ENCODE results near the gene PREX1. TPM values are rescaled to one million over a fixed set of nuclear protein-coding genes. Genes with fewer than 3 reads are reported as not detected.

Gene PREX1
- polyA plus RNA-seq, 1 donor (not counting 4 experiments of a cell fraction or from before 2014, with no cell fraction given): 0.22 TPM

DNA sequence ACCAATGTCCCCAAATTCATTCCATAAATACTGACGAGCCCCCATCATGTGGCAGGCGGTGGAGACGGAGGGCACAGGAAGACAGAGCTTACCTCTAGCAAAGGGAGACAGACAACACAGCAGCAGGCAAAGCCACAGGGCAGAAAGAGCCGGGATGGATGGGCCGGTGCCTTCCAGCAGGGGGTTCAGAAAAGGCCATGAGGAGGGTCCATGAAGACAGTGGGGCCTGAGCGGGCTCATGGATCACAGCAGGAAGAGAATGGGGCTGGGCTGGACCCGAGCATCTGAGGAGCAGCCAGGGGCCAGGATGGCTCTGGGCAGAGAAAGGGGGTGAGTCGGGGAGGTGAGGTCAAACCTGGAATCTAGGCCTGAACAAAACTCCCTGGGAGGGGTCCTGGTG lies 42.0 kb downstream of the PREX1 start:
- no peak overlapping the region for H2AFZ ChIP-seq (ENCODE audit: control insufficient read depth, low read length)
- H3K27ac ChIP-seq (ENCODE audit: control insufficient read depth, insufficient read depth, low read length): no peak overlapping the region
- H3K36me3 ChIP-seq (ENCODE audit: control insufficient read depth in 2 of 2, extremely low read depth in 1 of 2, insufficient read depth in 2 of 2, low read length in 2 of 2): no peaks in the 10 kb centered on the region
- no peaks in the 10 kb centered on the region for H3K4me1 ChIP-seq (ENCODE audit: control insufficient read depth, extremely low read depth, insufficient read depth, low read length)
- H3K27me3 ChIP-seq (ENCODE audit: control insufficient read depth, extremely low read depth, insufficient read depth, low read length): peaks cover 5% of the 10 kb centered on the region
- H3K4me3 ChIP-seq (ENCODE audit: control insufficient read depth in 2 of 3, extremely low read depth in 1 of 3, insufficient read depth in 2 of 3, low read depth in 1 of 3, low read length in 3 of 3): no peak overlapping the region
- H4K20me1 ChIP-seq (ENCODE audit: control insufficient read depth, extremely low read depth, insufficient read depth, low read length): no peaks in the 10 kb centered on the region
- H3K9me3 ChIP-seq (ENCODE audit: control insufficient read depth, low read depth, low read length): no peaks in the 10 kb centered on the region
- H3K79me2 ChIP-seq (ENCODE audit: control insufficient read depth, insufficient read depth, low read length): no peaks in the 10 kb centered on the region
- H3K9me1 ChIP-seq (ENCODE audit: control insufficient read depth, extremely low read depth, insufficient read depth, low read length): no peaks in the 10 kb centered on the region
- dilution Hi-C loops (cut with MboI; ENCODE audit: extremely low pct_ligation_motif_present, low sequenced_read_pairs): no loop called here
- no peak for TF ChIP-seq EZH2 (IDR thresholded peaks at IDR 0.05; ENCODE audit: low read length)
- TF ChIP-seq, protein P1, sequence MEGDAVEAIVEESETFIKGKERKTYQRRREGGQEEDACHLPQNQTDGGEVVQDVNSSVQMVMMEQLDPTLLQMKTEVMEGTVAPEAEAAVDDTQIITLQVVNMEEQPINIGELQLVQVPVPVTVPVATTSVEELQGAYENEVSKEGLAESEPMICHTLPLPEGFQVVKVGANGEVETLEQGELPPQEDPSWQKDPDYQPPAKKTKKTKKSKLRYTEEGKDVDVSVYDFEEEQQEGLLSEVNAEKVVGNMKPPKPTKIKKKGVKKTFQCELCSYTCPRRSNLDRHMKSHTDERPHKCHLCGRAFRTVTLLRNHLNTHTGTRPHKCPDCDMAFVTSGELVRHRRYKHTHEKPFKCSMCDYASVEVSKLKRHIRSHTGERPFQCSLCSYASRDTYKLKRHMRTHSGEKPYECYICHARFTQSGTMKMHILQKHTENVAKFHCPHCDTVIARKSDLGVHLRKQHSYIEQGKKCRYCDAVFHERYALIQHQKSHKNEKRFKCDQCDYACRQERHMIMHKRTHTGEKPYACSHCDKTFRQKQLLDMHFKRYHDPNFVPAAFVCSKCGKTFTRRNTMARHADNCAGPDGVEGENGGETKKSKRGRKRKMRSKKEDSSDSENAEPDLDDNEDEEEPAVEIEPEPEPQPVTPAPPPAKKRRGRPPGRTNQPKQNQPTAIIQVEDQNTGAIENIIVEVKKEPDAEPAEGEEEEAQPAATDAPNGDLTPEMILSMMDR (optimal IDR thresholded peaks at IDR 0.05 in 1 of 3, IDR thresholded peaks at IDR 0.05 in 1 of 3, conservative IDR thresholded peaks at IDR 0.05 in 1 of 3; ENCODE audit: extremely low read depth in 1 of 3, insufficient read depth in 2 of 3, low read length in 3 of 3): no peak
- no peak overlapping the region for H3K4me2 ChIP-seq (ENCODE audit: control insufficient read depth, extremely low read depth, insufficient read depth, low read depth, low read length)
- FAIRE-seq (no peak), DNase-seq (ENCODE audit: low read depth, low spot score) (no peak)
- H3K9ac ChIP-seq (ENCODE audit: control insufficient read depth, extremely low read depth, insufficient read depth, low read length): no peak overlapping the region

DNA sequence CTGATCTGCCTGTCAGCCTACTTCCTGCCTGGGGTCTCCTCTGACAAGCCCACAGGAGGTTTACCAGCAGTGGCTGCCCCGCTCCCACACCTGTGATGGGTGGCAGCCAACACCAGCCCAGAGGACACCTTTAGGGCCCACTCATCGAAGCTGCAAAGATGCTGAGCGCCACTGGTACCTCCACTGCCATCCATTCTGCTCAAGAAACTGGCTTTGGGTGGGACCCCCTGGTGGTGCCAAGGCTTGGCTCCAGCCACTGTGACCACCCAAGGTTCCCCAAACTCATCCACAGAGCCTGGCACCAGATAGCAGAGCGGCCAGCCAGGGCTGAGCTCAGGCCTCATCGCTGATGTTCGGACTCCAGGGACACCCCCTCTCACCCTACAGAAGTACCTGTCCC lies 42.5 kb downstream of the PREX1 start:
- no peaks in the 10 kb centered on the region for H3K79me2 ChIP-seq (ENCODE audit: control insufficient read depth, insufficient read depth, low read length)
- no peaks in the 10 kb centered on the region for H4K20me1 ChIP-seq (ENCODE audit: control insufficient read depth, extremely low read depth, insufficient read depth, low read length)
- no peak overlapping the region for H3K9ac ChIP-seq (ENCODE audit: control insufficient read depth, extremely low read depth, insufficient read depth, low read length)
- no peaks in the 10 kb centered on the region for H3K4me1 ChIP-seq (ENCODE audit: control insufficient read depth, extremely low read depth, insufficient read depth, low read length)
- no peaks in the 10 kb centered on the region for H3K9me3 ChIP-seq (ENCODE audit: control insufficient read depth, low read depth, low read length)
- TF ChIP-seq, protein P1 (optimal IDR thresholded peaks at IDR 0.05 in 1 of 3, IDR thresholded peaks at IDR 0.05 in 1 of 3, conservative IDR thresholded peaks at IDR 0.05 in 1 of 3; ENCODE audit: extremely low read depth in 1 of 3, insufficient read depth in 2 of 3, low read length in 3 of 3): no peak
- no peak for TF ChIP-seq EZH2 (IDR thresholded peaks at IDR 0.05; ENCODE audit: low read length)
- no peaks in the 10 kb centered on the region for H3K9me1 ChIP-seq (ENCODE audit: control insufficient read depth, extremely low read depth, insufficient read depth, low read length)
- dilution Hi-C loops (cut with MboI; ENCODE audit: extremely low pct_ligation_motif_present, low sequenced_read_pairs): no loop called here
- DNase-seq (ENCODE audit: low read depth, low spot score) (no peak), FAIRE-seq (no peak)
- H3K36me3 ChIP-seq (ENCODE audit: control insufficient read depth in 2 of 2, extremely low read depth in 1 of 2, insufficient read depth in 2 of 2, low read length in 2 of 2): no peaks in the 10 kb centered on the region
- H2AFZ ChIP-seq (ENCODE audit: control insufficient read depth, low read length): no peak overlapping the region
- H3K4me2 ChIP-seq (ENCODE audit: control insufficient read depth, extremely low read depth, insufficient read depth, low read depth, low read length): no peak overlapping the region
- H3K27me3 ChIP-seq (ENCODE audit: control insufficient read depth, extremely low read depth, insufficient read depth, low read length): peaks cover 5% of the 10 kb centered on the region
- no peak overlapping the region for H3K4me3 ChIP-seq (ENCODE audit: control insufficient read depth in 2 of 3, extremely low read depth in 1 of 3, insufficient read depth in 2 of 3, low read depth in 1 of 3, low read length in 3 of 3)
- H3K27ac ChIP-seq (ENCODE audit: control insufficient read depth, insufficient read depth, low read length): no peak overlapping the region
